ENCODE results near the gene ALX3. TPM values are rescaled to one million over a fixed set of nuclear protein-coding genes. Genes with fewer than 3 reads are reported as not detected.
"Not testable (repeated sequence)": the region's sequence is repeated elsewhere in the genome, so short reads cannot be mapped to it uniquely, and the experiment has no call there.

Gene ALX3
- total and polyA plus RNA-seq, 10 of the 15 experiments (the other 5 are each of a cell fraction or from before 2014, with no cell fraction given) = not detected

DNA sequence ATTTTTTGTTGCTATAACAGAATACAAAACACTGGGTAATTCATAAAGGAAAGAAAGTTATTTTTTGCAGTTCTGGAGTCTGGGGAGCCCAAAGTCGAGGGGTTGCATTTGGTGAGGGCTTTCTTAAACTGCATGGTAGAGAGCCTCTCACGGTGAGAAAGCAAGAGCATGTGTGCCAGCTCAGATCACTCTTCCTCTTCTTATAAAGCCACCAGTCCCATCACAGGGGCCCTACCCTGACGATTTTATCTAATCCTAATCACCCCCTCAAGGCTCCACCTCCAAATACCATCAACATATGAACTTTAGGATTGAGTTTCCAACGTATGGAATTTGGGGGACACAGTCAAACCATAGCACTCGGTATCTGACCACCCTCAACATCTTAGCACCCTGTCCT lies 37.1 kb downstream of the ALX3 start:
- Histone ChIP-seq H3K27ac (ENCODE audit: control insufficient read depth, insufficient read depth) (no peak overlapping the region), H3K9ac (ENCODE audit: control insufficient read depth, insufficient read depth, low read length) (no peak overlapping the region), H3K4me2 (ENCODE audit: control insufficient read depth, insufficient read depth) (no peak overlapping the region), H3K79me2 (ENCODE audit: control insufficient read depth, insufficient read depth, low read length) (peaks cover 20% of the 10 kb centered on the region), H4K20me1 (ENCODE audit: control insufficient read depth, insufficient read depth) (no peaks in the 10 kb centered on the region; the same call in 1 of the 2 replicates), H3K4me1 (ENCODE audit: control insufficient read depth, insufficient read depth, low read length) (peaks cover 19% of the 10 kb centered on the region), H3K9me3 (replicated peaks; ENCODE audit: control insufficient read depth, insufficient read depth, low read length) (no peaks in the 10 kb centered on the region), H3K4me3 (no peak overlapping the region), H3K27me3 (replicated peaks in 1 of 2; ENCODE audit: control insufficient read depth in 2 of 2, insufficient read depth in 2 of 2, low read length in 1 of 2) (no peaks in the 10 kb centered on the region), H3K36me3 (ENCODE audit: control insufficient read depth in 2 of 2, insufficient read depth in 2 of 2, low read length in 1 of 2) (peaks cover 3% of the 10 kb centered on the region in 2 experiments; a peak in 3 of 4 replicates), H2AFZ (ENCODE audit: control insufficient read depth, low read depth, low read length) (peak overlapping the region; percentile 96)
- ChIA-PET CTCF (interaction anchor here (2.0 to 5.3 kb wide), 3 partner anchors 20 to 72 kb away, joined by 4 to 33 read pairs (median 15); partner anchors contain the start of gene AHCYL1), RAD21 (ENCODE audit: unreplicated experiment) (no interaction called here), SMC1A (ENCODE audit: uncharacterized antibody, unreplicated experiment) (interaction anchor here (2.5 kb wide), 1 partner anchor 49 kb away, joined by 12 read pairs; the partner anchor contains the start of gene AHCYL1), POLR2A (no interaction called here)
- BruUV-seq (replicated peaks) = no TSS peak
- in situ Hi-C loops (cut with MboI) (no loop called here), intact Hi-C loops (cut with micrococcal nuclease; ENCODE audit: unreplicated experiment) (no loop called here)
- ATAC-seq (no peak), DNase-seq (ENCODE audit: low read depth, low spot score) (no peak), FAIRE-seq (no peak)
- WGBS (ENCODE audit: insufficient coverage, insufficient replicate concordance, low lambda C conversion rate, missing lambda C conversion rate) = 77% methylated on average over 5 of the region's 5 CpGs
- TF ChIP-seq MEF2B (IDR thresholded peaks at IDR 0.05; ENCODE audit: partially characterized antibody, poor library complexity, severe bottlenecking) = no peak

DNA sequence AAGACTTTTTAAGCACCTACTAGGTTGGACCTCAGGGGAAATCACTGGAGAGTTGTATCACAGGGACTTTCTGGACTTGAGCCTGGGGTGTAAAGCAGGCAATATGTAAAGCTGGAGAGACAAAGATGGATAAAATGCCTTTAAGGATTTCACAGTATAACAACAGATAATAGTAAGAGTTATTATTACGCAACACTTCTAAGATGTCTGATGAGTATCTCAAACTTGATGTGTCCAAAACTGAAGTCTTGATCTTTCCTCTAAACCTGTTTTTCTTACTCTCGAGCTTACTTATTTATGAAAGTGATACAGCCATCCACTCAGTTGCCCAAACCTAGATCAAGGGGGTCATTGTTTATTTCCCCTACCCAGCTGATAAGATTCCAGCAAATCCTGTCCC lies 38.1 kb downstream of the ALX3 start:
- Histone ChIP-seq H3K4me1 (ENCODE audit: control insufficient read depth, insufficient read depth, low read length) (peaks cover 19% of the 10 kb centered on the region), H3K4me2 (ENCODE audit: control insufficient read depth, insufficient read depth) (no peak overlapping the region), H3K9me3 (replicated peaks; ENCODE audit: control insufficient read depth, insufficient read depth, low read length) (no peaks in the 10 kb centered on the region), H3K36me3 (ENCODE audit: control insufficient read depth in 2 of 2, insufficient read depth in 2 of 2, low read length in 1 of 2) (no peaks in the 10 kb centered on the region), H3K9ac (ENCODE audit: control insufficient read depth, insufficient read depth, low read length) (no peak overlapping the region), H3K27ac (ENCODE audit: control insufficient read depth, insufficient read depth) (no peak overlapping the region), H2AFZ (ENCODE audit: control insufficient read depth, low read depth, low read length) (no peak overlapping the region), H3K4me3 (no peak overlapping the region), H4K20me1 (ENCODE audit: control insufficient read depth, insufficient read depth) (no peaks in the 10 kb centered on the region; the same call in 1 of the 2 replicates), H3K79me2 (ENCODE audit: control insufficient read depth, insufficient read depth, low read length) (peaks cover 20% of the 10 kb centered on the region), H3K27me3 (replicated peaks in 1 of 2; ENCODE audit: control insufficient read depth in 2 of 2, insufficient read depth in 2 of 2, low read length in 1 of 2) (no peaks in the 10 kb centered on the region)
- in situ Hi-C loops (cut with MboI) (no loop called here), intact Hi-C loops (cut with micrococcal nuclease; ENCODE audit: unreplicated experiment) (no loop called here)
- RAD21 ChIA-PET (ENCODE audit: unreplicated experiment) = interaction anchor here (1.2 to 1.8 kb wide), 3 partner anchors 47 to 392 kb away, joined by 3 to 4 read pairs (median 3); partner anchors contain the start of gene AHCYL1
- no peak for TF ChIP-seq SIN3A (IDR thresholded peaks at IDR 0.05; ENCODE audit: low read depth, low read length)
- no peak for TF ChIP-seq SREBF2 (IDR thresholded peaks at IDR 0.05; ENCODE audit: low read length)
- no peak for TF ChIP-seq MLLT1 (IDR thresholded peaks at IDR 0.05)
- no peak for TF ChIP-seq POU2F2 (IDR thresholded peaks at IDR 0.05; ENCODE audit: borderline replicate concordance, low read depth, low read length)
- DNase-seq (ENCODE audit: low read depth, low spot score) (no peak), FAIRE-seq (no peak), ATAC-seq (no peak)
- SMC1A ChIA-PET (ENCODE audit: uncharacterized antibody, unreplicated experiment) = interaction anchor here (0.6 to 2.5 kb wide), 4 partner anchors 47 to 371 kb away, joined by 3 to 12 read pairs (median 3); partner anchors contain the start of gene AHCYL1
- BruUV-seq (replicated peaks) = no TSS peak
- 98% methylated on average over 2 of the region's 2 CpGs for WGBS (ENCODE audit: insufficient coverage, insufficient replicate concordance, low lambda C conversion rate, missing lambda C conversion rate)
- POLR2A ChIA-PET = interaction anchor here (1.4 kb wide), 2 partner anchors 12 to 21 kb away, joined by 4 read pairs; no protein-coding TSS in a partner anchor
- CTCF ChIA-PET = interaction anchor here (0.7 to 5.3 kb wide), 9 partner anchors 12 to 486 kb away, joined by 3 to 57 read pairs (median 4); partner anchors contain the start of gene AHCYL1

GRCh38 chr1:110030687-110031086 lies 39.8 kb downstream of the ALX3 start:
- BruUV-seq (replicated peaks); ATAC-seq; H3K9me3 ChIP-seq (replicated peaks; ENCODE audit: control insufficient read depth, insufficient read depth, low read length); H4K20me1 ChIP-seq (ENCODE audit: control insufficient read depth, insufficient read depth); H3K27me3 ChIP-seq (replicated peaks in 1 of 2; ENCODE audit: control insufficient read depth in 2 of 2, insufficient read depth in 2 of 2, low read length in 1 of 2); H3K27ac ChIP-seq (ENCODE audit: control insufficient read depth, insufficient read depth); H3K36me3 ChIP-seq (ENCODE audit: control insufficient read depth in 2 of 2, insufficient read depth in 2 of 2, low read length in 1 of 2); in situ Hi-C loops (cut with MboI); intact Hi-C loops (cut with micrococcal nuclease; ENCODE audit: unreplicated experiment); DNase-seq (ENCODE audit: low read depth, low spot score); FAIRE-seq; H3K4me3 ChIP-seq; H3K9ac ChIP-seq (ENCODE audit: control insufficient read depth, insufficient read depth, low read length): not testable (repeated sequence)
- POLR2A ChIA-PET = interaction anchor here (0.7 kb wide), 1 partner anchor 460 kb away, joined by 7 read pairs; no protein-coding TSS in a partner anchor
- H3K4me2 ChIP-seq (ENCODE audit: control insufficient read depth, insufficient read depth) = peak overlapping the region; percentile 19; the same call in 1 of the 2 replicates
- RAD21 ChIA-PET (ENCODE audit: unreplicated experiment) = interaction anchor here (1.2 to 2.6 kb wide), 5 partner anchors 29 to 485 kb away, joined by 3 to 14 read pairs (median 8); partner anchors contain the start of gene AHCYL1
- peak overlapping the region; percentile 96 for H2AFZ ChIP-seq (ENCODE audit: control insufficient read depth, low read depth, low read length)
- SMC1A ChIA-PET (ENCODE audit: uncharacterized antibody, unreplicated experiment) = interaction anchor here (1.0 to 2.4 kb wide), 13 partner anchors 9 to 484 kb away, joined by 3 to 12 read pairs (median 4); partner anchors contain the start of gene AHCYL1
- peaks cover 13% of the 10 kb centered on the region for H3K79me2 ChIP-seq (ENCODE audit: control insufficient read depth, insufficient read depth, low read length)
- 54% methylated on average over 4 of the region's 4 CpGs for WGBS (ENCODE audit: insufficient coverage, insufficient replicate concordance, low lambda C conversion rate, missing lambda C conversion rate)
- H3K4me1 ChIP-seq (ENCODE audit: control insufficient read depth, insufficient read depth, low read length) = peaks cover 12% of the 10 kb centered on the region
- CTCF ChIA-PET = interaction anchor here (0.6 to 5.3 kb wide), 28 partner anchors 9 to 484 kb away, joined by 3 to 57 read pairs (median 8); partner anchors contain the start of genes AHCYL1, AMPD2 and GNAT2

Measured in GM12878 (cell line).